IPS DF 4.7 (cell line): Measurements from ENCODE around the gene ACAP3.
"Not testable (repeated sequence)": the region's sequence is repeated elsewhere in the genome, so short reads cannot be mapped to it uniquely, and the experiment has no call there.

ENCODE experiments used
- DNase-seq: peaks from one replicate; pipeline ENCODE4 v3.0.0-alpha.2; 2013; ENCODE audit warnings: low spot score; ENCODE audit errors: extremely low read depth

Gene ACAP3

DNA sequence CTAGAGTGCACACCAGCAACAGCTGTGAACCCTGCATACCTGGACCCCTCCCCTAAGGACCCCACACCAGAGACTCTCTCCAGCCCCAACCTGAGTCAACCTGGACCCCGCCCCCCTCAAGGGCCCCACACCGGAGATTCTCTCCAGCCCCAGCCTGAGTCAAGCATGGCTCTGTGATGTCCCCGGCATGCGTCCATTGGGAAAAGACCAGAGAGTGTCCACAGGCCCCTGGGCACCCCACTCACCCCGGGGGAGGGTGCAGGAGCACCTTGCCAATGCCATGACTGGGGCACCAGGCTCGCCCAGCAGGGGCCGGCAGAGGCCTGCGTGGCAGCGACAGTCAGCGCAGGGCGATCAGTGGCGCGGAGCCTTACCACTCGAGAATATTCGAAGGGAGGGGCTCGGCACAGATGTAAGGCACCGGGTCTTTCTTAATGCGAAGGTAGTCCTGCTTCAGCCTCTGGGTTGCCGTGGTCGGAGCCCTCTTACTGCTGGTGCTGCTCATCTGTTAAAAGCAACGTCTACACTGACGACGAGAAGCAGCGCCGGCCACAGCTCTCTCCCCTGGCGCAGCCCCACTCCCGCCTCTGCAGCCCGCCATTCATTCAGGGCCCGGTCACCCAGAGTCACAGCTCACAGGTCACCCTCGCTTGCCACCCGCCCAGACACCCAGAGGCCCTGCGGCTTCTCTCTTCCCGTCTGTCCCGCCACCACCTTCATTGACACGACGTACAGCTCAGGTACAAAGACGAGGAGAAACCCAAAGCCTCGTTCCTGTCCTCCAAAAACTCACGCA, 40.0 kb downstream of the ACAP3 start:
- no peak for DNase-seq

DNA sequence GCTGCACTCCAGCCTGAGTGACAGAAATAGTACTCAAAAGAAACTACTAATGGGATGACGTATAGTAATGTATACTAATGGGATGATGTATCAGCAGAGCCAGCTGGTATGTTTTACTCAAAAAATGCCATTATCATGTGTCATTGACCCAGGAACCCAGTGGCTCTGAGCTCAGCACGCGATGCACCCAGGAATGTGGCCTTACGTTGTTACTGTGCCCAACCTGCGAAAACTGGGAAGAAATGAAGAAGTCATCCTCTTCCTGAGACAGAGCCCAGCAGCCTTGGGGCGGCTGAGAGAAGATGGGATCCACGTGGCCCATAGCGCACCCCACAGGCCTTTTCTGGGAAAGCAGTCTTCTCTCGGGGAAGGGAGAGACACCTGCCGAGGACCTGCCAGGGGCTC, 42.9 kb downstream of the ACAP3 start:
- DNase-seq: no peak

DNA sequence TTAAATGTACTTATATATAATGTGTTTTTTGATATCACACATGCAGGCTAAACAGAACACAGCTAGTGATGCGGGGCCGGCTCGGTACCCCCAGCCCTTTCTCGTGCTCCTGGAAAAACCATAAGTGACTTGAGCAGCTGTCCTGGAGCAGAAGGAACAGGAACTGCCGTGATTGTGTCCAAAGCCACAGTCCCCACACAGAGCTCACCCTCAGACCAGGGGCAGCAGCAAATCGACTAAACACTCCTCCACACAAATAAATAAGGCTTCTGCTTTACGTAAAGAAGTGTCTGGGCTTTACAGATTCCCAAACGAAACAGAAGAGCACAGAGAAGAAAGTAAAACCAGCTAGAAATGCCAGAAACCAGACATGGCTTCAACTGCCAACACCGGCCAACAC, 43.7 kb downstream of the ACAP3 start:
- DNase-seq: no peak

DNA sequence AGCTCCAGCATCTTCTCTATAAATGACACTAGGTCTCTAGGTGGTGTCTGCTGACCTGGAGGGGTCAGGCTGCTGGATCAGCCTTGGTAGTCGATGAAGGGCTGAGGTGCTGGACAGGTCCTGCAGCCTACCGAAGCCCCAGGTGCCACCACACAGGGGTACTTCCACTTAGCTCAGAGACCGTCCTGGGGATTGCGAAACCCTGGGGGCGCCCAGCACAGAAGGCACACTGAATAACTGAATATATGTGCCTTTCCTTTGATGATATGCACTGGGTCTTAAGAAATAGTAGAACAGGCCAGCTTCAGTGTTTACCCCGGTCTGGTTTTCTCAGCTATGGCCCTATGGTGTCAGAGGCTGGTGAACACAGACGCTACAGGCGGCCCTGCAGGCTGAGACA, 45.0 kb downstream of the ACAP3 start:
- no peak for DNase-seq

GRCh38 chr1:1262071-1262470, 45.7 kb downstream of the ACAP3 start:
- no peak for DNase-seq

- no peak for DNase-seq
These were observed 46.7 kb downstream of the ACAP3 start for GRCh38 chr1:1260843-1261560.

GRCh38 chr1:1259951-1260600, 47.7 kb downstream of the ACAP3 start:
- DNase-seq: no peak

- DNase-seq: no peak
These were observed 48.2 kb downstream of the ACAP3 start for GRCh38 chr1:1259540-1259939.

GRCh38 chr1:1259119-1259488, 48.6 kb downstream of the ACAP3 start:
- no peak for DNase-seq

GRCh38 chr1:1256956-1257871, 50.5 kb downstream of the ACAP3 start:
- no peak for DNase-seq

DNA sequence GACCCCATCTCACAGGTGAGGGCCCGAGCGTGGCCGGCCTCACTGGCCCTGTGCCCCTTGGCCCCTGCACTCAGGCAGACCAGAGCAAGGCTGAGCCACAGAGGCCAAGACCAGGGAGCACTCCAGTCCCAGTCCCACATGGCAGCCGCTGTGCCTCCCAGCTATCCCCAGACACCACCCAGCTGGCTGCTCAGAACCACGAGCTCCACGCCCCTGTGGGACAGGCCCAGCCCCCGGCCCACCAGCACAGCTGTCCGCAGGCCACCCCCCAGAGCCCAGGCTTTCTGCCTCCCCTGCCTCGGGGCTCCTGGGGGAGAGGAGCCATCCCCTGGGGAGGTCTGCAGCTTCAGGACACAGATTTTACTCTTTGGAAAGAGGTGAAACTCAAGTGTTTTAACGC, 52.1 kb downstream of the ACAP3 start:
- no peak for DNase-seq

GRCh38 chr1:1255078-1255477, 52.7 kb downstream of the ACAP3 start:
- DNase-seq: no peak

GRCh38 chr1:1254667-1254998, 53.1 kb downstream of the ACAP3 start:
- DNase-seq: no peak

DNA sequence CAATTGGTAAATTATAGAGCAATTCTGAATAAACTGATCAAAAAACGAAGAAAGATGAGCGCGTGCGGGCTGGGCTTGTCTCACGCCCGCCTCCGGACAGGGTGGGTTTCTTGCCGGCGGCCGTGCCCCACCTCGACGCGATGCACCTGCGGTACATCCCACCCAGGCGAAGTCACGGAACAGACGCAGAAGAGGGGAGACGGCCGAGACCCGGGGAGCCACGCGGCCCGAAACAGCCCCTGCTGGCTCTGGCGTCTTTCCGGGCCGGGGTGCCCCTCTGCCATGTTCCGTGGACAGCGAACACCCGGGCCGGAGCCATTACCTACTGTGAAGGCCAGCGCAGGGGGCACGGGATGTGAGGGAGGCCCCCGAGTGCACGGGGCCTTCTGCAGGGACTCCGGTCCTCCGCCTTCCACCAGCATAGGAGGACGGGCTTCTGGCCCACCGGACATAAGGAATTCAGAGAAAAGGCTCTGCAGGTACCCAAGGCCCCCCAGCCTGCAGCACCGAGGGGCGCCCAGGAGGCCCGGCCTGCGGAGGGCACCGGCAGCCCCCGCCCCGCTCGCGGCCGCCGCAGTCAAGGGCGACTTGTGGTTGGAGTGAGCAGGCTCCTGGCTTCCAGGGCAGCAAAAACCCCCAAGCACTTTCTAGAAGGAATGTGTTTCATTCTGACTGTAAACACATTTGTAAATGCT, 53.6 kb downstream of the ACAP3 start:
- DNase-seq: no peak

DNA sequence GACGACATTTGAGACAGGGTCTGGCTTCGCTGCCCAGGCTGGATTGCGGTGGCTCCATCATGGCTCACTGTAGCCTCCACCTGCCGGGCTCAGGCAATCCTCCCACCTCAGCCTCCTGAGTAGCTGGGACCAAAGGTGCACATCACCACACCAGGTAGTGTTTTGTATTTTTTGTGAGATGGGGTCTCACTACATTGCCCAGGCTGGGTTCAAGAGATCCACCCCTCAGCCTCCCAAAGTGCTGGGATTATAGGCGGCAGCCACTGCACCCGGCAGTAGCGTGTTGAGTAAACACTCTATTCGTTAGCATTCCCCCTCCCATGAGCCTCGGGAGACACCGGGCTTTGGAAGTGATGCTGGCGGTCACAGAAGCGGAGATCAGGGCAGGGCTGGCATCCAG, 54.4 kb downstream of the ACAP3 start:
- no peak for DNase-seq

DNA sequence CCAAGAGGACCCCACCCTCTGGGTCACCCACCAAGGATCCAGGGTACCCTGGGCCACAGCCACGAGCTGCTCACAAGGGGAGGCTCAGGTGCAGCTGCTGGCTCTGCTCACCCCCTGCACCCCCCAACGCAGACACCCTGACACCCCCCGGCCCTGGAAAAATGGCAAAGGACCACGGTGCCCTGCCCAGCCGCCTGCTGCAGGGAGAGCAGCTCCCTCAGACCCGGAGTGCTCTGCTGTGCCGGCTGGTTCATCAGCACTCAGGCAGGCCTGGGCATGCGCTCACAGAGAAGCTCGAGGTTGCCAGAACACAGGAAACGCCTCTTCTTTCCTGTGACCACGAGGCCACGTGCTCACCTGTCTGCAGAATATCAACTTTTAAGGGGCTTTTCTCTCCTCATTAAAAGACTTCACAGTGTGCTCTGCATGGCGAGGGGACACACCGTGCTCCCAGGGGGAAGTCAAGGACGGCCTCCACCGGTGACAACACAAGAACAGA, 56.9 kb downstream of the ACAP3 start:
- DNase-seq: no peak

GRCh38 chr1:1248009-1248913, 59.5 kb downstream of the ACAP3 start:
- not testable (repeated sequence) for DNase-seq

- DNase-seq: no peak
These were observed 60.3 kb downstream of the ACAP3 start for GRCh38 chr1:1247341-1247913.

- no peak for DNase-seq
These were observed 61.0 kb downstream of the ACAP3 start, which contains the start of gene C1QTNF12 for GRCh38 chr1:1246577-1247340. TSS of gene C1QTNF12 (minus strand) at chr1:1246722. CDS start at chr1:1246690, 32 bp downstream.
